Mammary epithelial cell (primary cell): ENCODE data around the gene PSMB8.

ENCODE experiments used
- EZH2 ChIP-seq: IDR thresholded peaks from 2 replicates; pipeline ENCODE4 v1.6.1; 2012; ENCODE audit warnings: low read length, inconsistent platforms, borderline replicate concordance
- TF ChIP-seq, protein P1 (sequence below), 2 donors: IDR thresholded peaks in 1 of 2; conservative IDR thresholded peaks in 1 of 2; 2 replicates each; pipeline ENCODE4 v1.5.1; 2011 to 2012; ENCODE audit warnings: inconsistent platforms in 2 of 2, low read length in 2 of 2, mild to moderate bottlenecking in 2 of 2, control low read depth in 1 of 2, low read depth in 1 of 2; ENCODE audit not compliant: insufficient read depth in 1 of 2; ENCODE audit errors: extremely low read depth in 1 of 2

- TF ChIP-seq, protein P1, sequence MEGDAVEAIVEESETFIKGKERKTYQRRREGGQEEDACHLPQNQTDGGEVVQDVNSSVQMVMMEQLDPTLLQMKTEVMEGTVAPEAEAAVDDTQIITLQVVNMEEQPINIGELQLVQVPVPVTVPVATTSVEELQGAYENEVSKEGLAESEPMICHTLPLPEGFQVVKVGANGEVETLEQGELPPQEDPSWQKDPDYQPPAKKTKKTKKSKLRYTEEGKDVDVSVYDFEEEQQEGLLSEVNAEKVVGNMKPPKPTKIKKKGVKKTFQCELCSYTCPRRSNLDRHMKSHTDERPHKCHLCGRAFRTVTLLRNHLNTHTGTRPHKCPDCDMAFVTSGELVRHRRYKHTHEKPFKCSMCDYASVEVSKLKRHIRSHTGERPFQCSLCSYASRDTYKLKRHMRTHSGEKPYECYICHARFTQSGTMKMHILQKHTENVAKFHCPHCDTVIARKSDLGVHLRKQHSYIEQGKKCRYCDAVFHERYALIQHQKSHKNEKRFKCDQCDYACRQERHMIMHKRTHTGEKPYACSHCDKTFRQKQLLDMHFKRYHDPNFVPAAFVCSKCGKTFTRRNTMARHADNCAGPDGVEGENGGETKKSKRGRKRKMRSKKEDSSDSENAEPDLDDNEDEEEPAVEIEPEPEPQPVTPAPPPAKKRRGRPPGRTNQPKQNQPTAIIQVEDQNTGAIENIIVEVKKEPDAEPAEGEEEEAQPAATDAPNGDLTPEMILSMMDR (conservative IDR thresholded peaks at IDR 0.05 in 1 of 2, IDR thresholded peaks at IDR 0.05 in 1 of 2; ENCODE audit: extremely low read depth in 1 of 2, insufficient read depth in 1 of 2, low read depth in 1 of 2, low read length in 2 of 2): no peak
- no peak for TF ChIP-seq EZH2
Measured at GRCh38 chr6:32827025-32827424, 16.8 kb downstream of the PSMB8 start.
